Testis (tissue), 3 donors: ENCODE data around the gene COL11A2. TPM values are rescaled to one million over a fixed set of nuclear protein-coding genes. Genes with fewer than 3 reads are reported as not detected.
A peak's percentile ranks its signal among the peaks of the same experiment; 100 is the strongest.

ENCODE experiments used
- DNase-seq: peaks from one replicate; pipeline ENCODE4 v3.0.0-alpha.2; 2019
- H3K27ac ChIP-seq, 2 donors: fragments of 200-600 bp; sonication (generic); one replicate each; pipeline ENCODE4 v1.5.1; 2019
- H3K27me3 ChIP-seq: fragments of 200-600 bp; sonication (generic); one replicate; pipeline ENCODE4 v1.5.1; 2019
- H3K36me3 ChIP-seq: fragments of 200-600 bp; sonication (generic); one replicate; pipeline ENCODE4 v1.5.1; 2017; ENCODE audit warnings: low read depth; ENCODE audit errors: missing control alignments
- H3K4me1 ChIP-seq: fragments of 200-600 bp; sonication (generic); one replicate; pipeline ENCODE4 v1.5.1; 2019
- H3K4me3 ChIP-seq, 2 donors: fragments of 200-600 bp; sonication (generic); one replicate each; pipeline ENCODE4 v1.5.1; 2017 to 2019
- H3K9me3 ChIP-seq: fragments of 200-600 bp; sonication (generic); one replicate; pipeline ENCODE4 v1.5.1; 2017
- CTCF ChIP-seq, 3 experiments: fragments of 450-650 bp in 2 of 3; fragments of 200-600 bp in 1 of 3; sonication (generic) in 1 of 3; IDR thresholded peaks; one replicate each; pipeline ENCODE4 v1.5.1; 2016 to 2019; ENCODE audit warnings: antibody characterized with exemption in 3 of 3, mild to moderate bottlenecking in 2 of 3, moderate library complexity in 1 of 3
- POLR2A ChIP-seq: fragments of 450-650 bp; IDR thresholded peaks from one replicate; pipeline ENCODE4 v1.6.1; 2017; ENCODE audit warnings: antibody characterized with exemption, mild to moderate bottlenecking, moderate library complexity
- WGBS, 2 donors: methylation state at CpG; one replicate each; pipeline ENCODE4 v1.1.5; 2018; 5-methylcytosine and 5-hydroxymethylcytosine counted together
- intact Hi-C: fragments of 100-400 bp; cut with DNase I; formaldehyde crosslinking; loops from one replicate; pipeline ENCODE4 v1.15.1; 2023; ENCODE audit warnings: low total_unique reads
- polyA plus RNA-seq: library from polyadenylated mRNA; stranded (reverse); fragments of 350-450 nt; fragmentation: Illumina TruSeq; extraction: RNeasy Lipid Tissue Mini Kit (QIAGEN cat#74804); gene quantifications from one replicate; pipeline ENCODE4 v1.2.3, GENCODE V29; 2014; ENCODE audit warnings: low read depth, low replicate concordance; ENCODE audit not compliant: insufficient read depth
- total RNA-seq, 2 donors: library from RNA; depleted of rRNA; stranded (reverse); fragments of >200 nt; gene quantifications; one replicate each; pipeline ENCODE4 v1.2.3, GENCODE V29; 2016

Gene COL11A2
- total and polyA plus RNA-seq, 3 donors from 2014 or later, result 8.2 to 8.8 (median 8.6) TPM

- TF ChIP-seq POLR2A, result no peak
- TF ChIP-seq CTCF (IDR thresholded peaks at IDR 0.05), result no peak
- Histone ChIP-seq H3K27me3 (no peaks in the 10 kb centered on the region), H3K27ac (no peak overlapping the region), H3K4me1 (peaks cover 28% of the 10 kb centered on the region), H3K4me3 (no peak overlapping the region), H3K36me3 (no peaks in the 10 kb centered on the region), H3K9me3 (no peaks in the 10 kb centered on the region)
- intact Hi-C loops, result no loop called here
- no peak for DNase-seq
- 85% methylated on average over 16 to 18 of the region's 18 CpGs for WGBS, 2 donors
Measured at GRCh38 chr6:33211666-33212422, 19.6 kb upstream of the COL11A2 start.

- H3K36me3 ChIP-seq, result no peaks in the 10 kb centered on the region
- no peak overlapping the region for H3K27ac ChIP-seq
- H3K4me3 ChIP-seq, result no peak overlapping the region
- peaks cover 31% of the 10 kb centered on the region for H3K4me1 ChIP-seq
- WGBS, 2 donors, result 75 to 84% methylated on average over 9 to 15 of the region's 17 CpGs
- no peaks in the 10 kb centered on the region for H3K9me3 ChIP-seq
- DNase-seq, result no peak
- intact Hi-C loops, result no loop called here
- no peaks in the 10 kb centered on the region for H3K27me3 ChIP-seq
- TF ChIP-seq CTCF (IDR thresholded peaks at IDR 0.05) (no peak), POLR2A (no peak)
Measured at GRCh38 chr6:33211136-33211535, 18.9 kb upstream of the COL11A2 start.

- no peak for TF ChIP-seq CTCF (IDR thresholded peaks at IDR 0.05)
- no peak for TF ChIP-seq POLR2A
- Histone ChIP-seq H3K9me3 (no peaks in the 10 kb centered on the region), H3K4me3 (no peak overlapping the region), H3K27ac (no peak overlapping the region), H3K36me3 (no peaks in the 10 kb centered on the region), H3K27me3 (no peaks in the 10 kb centered on the region), H3K4me1 (peaks cover 36% of the 10 kb centered on the region)
- 90% methylated on average over 10 of the region's 10 CpGs; no CpG with 5 or more reads in 1 of the 2 donors for WGBS, 2 donors
- no peak for DNase-seq
- intact Hi-C loops, result loop anchor here (10.0 kb wide), 1 partner anchor 105 kb away; the partner anchor contains the start of genes TAPBP and ZBTB22
Measured at GRCh38 chr6:33209856-33210255, 17.6 kb upstream of the COL11A2 start.

- Histone ChIP-seq H3K4me3 (peak within 1 kb of the TSS; percentile 87 to 98), H3K4me1 (peaks cover 32% of the 10 kb centered on the region), H3K27me3 (no peaks in the 10 kb centered on the region), H3K9me3 (no peaks in the 10 kb centered on the region), H3K27ac (peak within 1 kb of the TSS; percentile 97 to 98), H3K36me3 (no peaks in the 10 kb centered on the region)
- intact Hi-C loops, result loop anchor here (10.0 kb wide), 1 partner anchor 106 kb away; the partner anchor contains the start of genes TAPBP and ZBTB22
- WGBS, 2 donors, result 1 to 2% methylated on average over 5 to 72 of the region's 86 CpGs
- peak; percentile 92 for DNase-seq
- TF ChIP-seq POLR2A (peak; percentile 89), CTCF (IDR thresholded peaks at IDR 0.05) (no peak)
Measured at GRCh38 chr6:33208091-33208967, 16.1 kb upstream of the COL11A2 start, which contains the start of gene RING1. RING1 (plus strand) TSS chr6:33208500; CDS start chr6:33208823, 323 bp downstream.
